ELF-1 (cell line): ENCODE data around the gene KIAA1614.

Experiments used
- DNase-seq: peaks from one replicate; pipeline ENCODE4 v3.0.0-alpha.2; 2016; ENCODE audit warnings: low read depth, low spot score

The KIAA1614 gene, protein sequence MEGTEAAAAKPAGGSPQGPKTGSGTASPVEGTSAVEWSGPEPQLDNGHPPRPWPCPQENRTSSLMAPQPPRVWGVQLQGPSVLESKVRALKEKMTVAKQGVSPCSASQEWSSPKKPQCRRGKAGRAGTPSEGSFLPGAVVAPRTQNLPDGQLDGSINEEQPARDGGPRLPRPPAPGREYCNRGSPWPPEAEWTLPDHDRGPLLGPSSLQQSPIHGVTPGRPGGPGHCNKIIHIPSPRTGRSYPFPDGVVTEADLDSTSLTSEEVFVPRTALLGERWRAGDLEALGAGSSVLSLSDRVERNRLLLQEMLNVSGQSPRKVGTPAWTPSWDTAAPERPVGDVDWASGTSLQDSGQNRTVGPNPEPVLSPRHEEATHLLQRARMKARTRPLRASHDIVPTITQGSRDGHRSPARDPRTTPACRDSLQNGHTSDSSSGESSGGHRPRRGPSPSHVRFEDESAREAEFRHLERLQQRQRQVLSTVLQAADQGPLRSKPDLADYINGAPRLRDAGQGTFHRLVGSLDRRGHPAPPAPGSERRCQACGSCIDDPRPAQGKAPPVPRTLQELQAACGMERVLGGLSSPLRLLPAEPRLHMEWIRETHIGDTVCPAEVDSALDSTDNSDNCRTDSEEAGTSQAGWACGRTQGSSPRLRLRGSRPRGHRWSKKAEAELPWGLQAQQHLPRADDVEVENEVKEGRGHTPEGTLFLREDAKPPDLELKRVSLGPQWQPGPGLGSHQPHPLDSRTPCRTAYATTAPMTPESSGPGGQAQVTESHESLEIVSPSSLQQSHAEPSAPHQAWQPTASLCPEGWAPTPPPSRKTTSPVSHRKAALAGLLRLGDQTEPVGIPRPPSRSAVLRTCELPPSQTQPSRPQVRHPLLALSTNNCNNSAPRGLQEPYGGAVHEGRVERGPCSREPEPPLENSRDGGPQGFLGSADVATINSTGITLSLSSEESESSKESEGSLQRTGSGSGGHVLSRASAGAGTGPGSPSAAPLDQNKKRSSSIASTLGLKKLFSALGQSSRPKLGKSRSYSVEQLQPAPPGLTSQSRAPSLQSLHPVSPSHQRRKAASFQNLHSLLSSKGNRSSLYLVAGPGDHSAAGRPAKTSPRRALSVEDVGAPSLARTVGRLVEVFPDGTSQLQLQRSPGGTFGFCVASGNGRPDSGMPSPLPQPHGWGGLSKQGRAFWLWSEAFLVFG

DNA sequence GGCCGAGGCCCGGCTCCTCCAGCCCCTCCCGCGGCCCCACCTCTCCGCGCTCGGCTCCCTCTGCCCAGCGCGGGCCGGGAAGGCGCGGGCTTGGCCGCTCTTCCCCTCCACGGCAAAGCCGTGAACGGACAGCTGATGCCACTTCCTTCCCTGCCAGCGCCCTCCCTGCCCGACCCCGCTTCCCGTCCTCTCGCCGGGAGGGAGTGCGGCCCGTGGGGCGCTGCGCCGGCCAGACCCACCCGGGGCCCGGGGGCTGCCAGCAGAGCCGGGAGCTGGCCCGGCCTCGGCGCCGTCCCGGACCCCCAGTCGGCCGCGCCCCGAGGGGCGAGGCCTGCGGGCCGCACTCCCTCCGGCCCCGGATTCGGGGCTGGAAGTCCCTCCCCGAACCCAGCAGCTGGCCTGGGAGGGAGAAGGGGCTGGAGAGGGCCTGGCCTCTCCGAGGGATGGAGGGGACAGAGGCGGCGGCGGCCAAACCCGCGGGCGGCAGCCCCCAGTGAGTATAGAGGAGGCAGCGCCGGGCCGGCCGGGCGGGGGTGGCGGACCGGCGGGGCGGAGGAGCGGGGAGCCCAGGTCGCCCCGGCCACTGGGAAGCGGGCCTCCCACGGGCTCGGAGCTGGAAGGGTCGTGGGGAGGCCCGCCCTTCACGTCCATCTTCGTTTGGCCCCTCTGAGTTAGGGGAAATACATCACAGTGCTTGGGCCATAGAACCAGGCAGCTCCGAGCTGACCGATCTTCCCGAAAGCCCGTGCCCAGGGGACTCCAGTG is at the start of gene KIAA1614:
Gene KIAA1614, plus strand, starts transcription at position 97 of the 765 bp plus-strand sequence. Its CDS starts 347 bp downstream, at position 444.
- DNase-seq, result no peak

DNA sequence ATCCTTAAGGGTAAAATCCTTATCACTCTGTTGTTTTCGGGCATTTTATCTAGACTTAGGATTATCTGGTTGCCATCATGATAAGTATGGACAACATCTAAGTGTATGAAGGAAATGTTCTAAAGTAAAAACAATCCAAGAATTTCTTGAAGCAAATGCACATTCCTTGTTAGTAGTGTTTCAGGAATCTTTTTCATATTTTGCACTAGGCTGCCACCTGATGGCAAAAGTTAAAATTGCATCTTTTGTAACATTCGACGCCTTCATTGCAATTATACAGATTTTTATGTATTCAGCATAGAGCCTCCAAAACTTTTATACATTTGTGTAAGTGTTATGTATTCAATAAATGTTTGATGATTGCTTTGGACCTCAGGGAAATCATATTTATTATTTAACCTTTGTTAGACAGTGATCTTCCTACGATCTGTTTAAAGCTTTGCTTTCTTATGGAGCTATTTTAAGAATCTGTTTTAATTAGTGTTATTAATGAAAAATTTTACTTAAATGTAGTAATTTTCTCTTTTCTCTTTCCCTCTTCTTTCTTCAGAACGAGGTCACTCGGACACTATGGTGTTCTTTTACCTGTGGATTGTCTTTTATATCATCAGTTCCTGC is 49.4 kb upstream of the KIAA1614 start:
- DNase-seq, result peak; percentile 12

DNA sequence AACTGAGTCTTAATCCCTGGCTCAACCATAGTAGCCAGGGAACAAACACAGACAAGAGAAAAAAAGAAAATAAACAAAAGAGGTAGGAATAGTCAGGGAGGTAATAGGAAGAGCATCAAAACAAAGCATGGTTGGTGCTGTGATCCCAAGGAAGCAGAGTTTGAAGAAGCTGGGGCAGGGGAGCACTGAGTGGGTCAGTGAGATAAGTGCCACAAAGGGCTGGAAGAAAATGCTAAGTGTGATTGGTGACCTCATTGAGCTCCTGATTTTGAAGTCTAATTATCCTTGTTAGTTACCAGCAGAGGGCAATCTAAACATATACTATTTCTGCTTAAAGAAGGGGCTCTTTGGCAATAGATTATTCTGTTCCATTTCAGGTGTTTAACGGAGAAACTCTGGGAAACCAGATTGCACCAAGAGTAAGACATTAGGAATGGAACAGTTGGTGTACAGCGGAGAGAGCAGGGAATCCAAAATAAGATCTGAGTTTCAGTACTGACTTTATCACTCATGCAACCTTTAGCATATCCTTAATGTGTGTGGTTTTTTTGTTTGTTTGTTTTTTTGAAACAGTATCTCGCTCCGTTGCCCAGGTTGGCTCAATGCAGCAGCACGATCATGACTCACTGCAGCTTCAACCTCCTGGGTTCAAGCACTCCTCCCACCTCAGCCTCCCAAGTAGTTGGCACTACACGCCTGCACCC is 30.7 kb upstream of the KIAA1614 start:
- DNase-seq, result peak; percentile 33

DNA sequence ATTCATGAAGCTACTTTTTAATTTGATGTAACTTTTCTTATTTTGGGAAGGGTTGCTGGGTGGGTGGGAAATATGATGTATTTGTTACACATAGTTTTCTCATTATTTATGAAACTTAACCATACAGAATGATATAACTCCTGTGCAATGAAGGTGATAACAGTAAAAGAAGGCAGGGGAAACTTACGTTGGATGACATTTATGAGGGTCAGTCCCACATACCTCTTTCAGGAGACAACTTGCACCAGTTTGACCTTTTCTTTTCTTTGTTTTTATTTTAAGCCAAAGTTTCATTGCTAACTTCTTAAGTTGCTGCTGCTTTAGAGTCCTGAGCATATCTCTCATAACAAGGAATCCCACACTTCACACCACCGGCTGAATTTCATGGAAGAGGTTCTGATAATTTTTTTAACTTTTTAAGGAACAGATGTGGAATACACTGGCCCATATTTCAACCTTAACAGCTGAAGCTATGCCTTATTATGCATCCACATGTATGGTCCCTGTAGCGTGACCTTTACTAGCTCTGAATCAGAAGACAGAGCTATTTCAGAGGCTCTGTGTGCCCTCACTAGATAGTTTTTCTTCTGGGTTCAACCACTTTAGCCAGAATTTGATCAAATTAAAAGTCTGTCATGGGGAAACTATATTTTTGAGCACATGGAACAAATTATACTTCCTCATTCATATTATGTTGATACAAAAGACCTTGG is 28.0 kb upstream of the KIAA1614 start:
- no peak for DNase-seq

DNA sequence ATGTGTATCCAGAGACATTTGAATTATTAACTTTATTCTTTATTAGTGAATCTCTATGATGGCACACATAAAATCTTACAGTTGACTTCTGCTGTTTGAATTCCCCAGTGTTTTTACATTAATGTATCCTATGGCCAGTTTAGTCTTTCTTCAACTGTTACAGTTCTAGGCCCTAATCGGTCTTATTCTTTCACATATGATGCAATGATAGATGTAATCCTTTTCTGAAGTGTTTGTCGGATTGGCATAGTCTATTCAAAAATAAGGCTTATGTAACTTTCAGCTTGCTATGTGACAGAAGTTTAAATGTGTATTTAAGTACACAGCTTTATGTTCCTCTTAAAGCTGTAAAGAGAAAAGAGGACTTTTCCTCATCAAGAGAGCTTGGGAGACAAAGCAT is 26.4 kb upstream of the KIAA1614 start:
- no peak for DNase-seq

DNA sequence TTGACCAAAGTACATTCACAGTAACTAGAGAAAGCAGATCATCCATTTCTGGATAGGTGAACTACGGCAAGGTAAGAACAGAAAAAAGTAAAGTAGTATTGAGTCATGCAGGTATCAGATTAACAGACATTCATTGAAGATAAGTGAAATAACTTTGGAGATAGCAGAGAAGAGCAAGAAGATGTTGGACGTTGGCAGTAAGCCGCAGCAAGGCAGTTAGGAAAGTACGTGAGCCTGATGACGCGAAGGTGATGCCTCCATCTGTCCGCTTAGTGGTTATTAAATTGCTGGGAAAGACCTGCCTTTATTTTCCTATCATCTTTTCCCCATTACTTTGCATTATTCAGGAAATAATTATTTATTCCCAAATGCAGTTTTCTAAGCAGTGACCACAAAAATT is 24.9 kb upstream of the KIAA1614 start:
- no peak for DNase-seq

DNA sequence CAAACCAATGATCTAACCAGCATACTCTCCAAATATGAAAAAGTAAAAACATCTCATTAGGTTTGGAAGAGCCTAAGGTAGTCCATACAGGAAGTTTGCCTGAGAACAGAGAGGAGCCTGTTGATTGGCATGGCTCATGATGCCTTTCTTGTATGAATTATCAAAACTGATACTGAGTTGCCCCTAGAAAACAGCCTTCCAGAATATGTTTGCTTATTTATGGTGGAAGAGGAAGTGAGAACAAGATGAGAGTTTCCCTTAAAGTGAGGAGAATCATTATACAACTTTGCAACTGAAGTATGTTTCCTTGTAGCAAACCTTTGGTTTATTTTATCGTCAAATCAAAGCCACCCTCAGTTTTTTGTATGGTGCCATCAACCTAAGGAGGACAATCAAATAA is 23.8 kb upstream of the KIAA1614 start:
- DNase-seq, result no peak

DNA sequence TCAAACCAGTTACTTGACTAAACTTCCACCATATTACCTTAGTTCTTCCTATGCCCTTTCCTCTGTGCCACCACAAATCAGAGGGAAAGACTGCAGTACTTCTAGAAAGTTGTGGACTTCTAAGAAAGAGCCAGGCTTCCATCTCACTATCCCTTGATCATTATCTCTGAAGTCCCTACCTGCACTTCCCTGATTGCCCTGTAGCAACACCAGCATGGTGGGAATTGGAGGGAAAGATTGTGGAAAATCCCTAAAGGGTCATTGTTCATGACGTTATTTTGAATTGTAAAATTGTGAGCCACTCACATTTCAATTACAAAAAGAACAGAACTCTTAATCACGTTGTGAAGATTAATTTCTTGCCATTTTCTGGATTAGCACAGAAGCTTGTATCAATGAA is 23.4 kb upstream of the KIAA1614 start:
- DNase-seq, result no peak

DNA sequence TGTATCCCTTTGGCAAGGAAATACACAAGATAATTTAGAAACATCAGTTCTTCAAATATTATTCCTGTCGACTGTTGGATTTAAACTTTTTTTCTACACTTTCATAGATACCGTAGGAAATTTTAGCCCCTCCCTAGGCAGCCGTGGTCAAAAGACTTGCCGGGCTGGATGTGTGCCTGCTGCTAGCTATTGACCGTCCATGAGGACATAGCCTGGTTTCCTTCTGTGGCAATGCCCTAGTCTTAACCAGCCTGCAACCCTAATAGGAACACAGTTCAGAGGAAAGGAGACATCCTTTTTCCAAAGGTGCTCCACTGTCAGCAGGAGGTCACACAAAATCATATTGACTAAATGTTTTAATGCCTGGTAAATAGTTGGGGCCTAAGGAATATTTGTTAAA is 20.4 kb upstream of the KIAA1614 start:
- DNase-seq, result no peak

DNA sequence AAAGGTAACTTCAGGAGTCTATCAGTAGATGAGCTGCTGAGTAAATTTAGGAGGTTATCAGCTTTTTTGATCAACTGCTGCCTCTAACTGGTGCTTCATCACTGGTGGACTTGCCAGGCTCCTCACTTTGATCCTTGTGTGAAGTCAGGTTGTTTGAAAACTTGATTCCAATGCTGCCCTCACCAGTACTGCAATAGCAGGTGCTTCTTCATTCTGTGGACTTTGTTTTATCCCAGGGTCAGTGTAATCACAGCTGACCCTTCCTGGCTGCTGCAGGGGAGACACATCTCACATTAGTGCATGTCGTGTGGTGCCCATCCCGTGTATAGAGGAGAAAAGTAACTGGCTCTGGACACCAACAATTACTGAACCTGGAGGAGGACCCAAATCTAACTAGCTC is 20.0 kb upstream of the KIAA1614 start:
- no peak for DNase-seq

DNA sequence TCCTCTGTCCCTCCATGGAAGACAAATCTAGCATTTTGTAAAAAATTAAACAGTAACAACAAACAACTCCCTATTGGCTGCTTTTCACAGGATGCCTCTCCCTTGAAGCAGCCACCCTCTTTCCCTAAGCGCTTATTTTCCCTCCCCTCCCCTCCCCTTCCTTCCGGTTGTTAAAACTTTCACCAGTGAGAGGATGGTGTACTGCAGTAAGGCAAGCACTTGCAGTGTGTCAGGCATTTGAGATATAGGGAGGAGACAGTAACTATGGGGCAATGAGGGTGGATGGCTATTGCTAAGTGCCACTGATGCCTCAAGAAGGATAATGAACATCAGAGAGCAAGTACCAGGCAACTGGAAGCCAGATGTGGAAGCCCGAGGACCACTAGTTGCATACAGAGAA is 19.1 kb upstream of the KIAA1614 start:
- DNase-seq, result no peak

DNA sequence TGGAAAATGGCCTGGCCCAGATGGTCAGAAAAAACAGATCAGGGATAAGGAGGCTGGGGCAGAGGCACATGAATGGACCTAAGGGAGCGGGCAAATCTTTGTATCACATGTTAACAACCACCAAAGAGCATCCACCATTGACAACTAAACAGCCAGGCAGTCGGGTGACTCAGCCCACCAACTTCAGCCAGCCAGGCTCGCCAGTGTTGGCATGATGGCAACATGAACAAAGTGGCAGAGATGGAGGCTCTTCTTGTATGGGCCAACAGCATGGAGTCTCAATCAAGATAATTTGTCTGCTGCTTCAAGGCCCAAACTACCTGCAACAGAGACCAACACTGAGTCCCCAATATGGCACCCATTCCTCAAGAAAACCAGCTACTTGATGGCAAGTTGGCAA is 16.5 kb upstream of the KIAA1614 start:
- DNase-seq, result no peak

DNA sequence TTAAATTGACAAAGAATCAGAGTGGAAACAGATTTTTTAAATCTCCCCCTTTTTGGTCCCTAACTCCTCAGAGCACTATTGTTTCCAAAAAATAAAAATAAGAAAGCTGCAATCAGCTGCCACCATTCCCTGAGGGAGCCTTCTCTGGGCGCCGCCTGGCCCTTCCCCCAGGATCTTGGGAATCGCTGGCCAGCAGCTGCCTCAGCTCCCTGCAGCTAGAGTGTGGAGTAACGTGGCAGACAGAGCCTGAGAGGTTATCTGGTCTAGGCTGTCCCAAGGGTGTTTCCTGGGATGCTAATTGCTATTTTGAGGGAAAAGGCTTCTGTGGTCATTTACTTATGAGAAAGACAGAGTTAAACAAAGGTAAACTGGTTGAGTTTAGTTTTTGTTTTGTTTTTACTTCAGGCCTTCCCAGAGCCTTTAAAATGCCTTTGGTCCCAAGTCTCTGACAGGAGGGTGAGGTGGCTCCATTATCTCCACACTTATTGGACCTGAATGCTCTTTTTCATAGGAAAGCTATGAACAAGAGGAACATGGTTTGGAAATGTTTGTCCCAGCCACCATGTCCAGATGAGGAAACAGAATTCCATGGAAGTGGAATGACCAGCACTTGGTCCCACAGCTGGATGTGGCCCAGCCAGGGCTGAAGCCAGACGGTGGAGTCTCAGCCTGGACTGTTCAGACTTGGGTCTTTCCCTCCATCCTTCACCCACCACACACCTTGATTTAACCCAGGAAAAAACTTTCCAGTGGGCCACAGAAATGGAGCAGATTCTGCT is 14.1 kb upstream of the KIAA1614 start:
- DNase-seq, result peak; percentile 52

DNA sequence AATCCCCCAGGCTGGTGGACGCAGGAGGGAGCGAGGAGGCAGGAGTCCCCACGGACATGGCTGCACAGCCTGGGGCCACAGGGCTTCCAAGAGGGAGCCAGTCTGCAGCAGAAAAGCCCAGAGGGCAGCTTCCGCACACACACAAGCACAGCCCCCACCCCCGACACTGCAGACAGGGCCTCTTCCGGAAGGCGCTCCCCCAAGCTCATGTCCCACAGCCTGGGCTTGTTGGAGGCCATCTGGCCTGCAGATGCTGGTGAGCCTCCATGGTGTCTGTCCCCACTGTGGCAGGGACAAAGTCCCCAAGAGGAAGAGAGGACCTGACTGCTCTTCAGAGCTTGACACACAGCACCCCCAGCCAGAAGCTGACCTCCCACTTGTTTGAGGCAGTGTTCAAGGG is 13.4 kb upstream of the KIAA1614 start:
- DNase-seq, result peak; percentile 48

DNA sequence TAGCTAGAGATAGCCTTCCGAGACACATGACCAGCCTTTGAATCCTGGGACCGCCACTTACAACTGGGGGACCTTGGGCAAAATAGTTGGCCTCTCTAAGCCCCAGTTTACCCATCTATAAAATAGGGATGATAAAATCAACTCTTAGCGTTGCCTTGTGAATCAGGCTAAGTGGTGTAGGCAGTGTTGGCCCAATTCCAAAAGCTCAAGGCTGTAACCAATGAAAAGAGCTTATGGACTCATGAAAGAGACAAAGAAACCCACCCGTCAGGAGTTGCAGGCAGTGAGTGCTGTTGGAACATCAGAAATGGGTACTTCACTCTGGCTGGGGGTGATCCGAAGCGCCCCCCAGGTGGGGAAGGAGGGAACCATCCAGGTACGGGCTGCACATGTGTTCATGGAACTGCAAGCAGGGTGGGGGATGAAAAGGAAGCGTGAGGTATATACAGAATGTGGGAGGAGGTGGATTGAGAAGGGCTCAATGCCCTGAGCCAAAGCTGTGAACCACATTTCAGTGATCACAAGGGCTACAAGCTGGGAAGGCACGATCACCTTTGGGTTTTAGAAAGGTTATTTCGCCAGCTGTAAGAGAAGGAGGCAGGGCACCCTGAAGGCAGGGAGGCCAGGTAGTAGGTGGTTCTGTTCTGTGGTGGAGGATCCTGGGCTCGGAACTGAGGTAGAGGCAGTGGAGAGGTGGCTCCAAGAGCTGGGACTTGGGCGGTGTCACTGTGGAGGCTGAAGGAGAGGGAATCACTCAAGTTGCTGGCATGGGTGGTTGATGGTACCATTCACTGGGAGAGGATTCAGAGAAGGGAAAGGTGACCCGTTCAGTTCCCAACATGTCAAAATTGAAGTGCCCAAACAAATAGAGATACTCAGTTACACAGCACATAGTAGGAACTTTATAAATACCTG is 11.4 kb upstream of the KIAA1614 start:
- DNase-seq, result no peak

DNA sequence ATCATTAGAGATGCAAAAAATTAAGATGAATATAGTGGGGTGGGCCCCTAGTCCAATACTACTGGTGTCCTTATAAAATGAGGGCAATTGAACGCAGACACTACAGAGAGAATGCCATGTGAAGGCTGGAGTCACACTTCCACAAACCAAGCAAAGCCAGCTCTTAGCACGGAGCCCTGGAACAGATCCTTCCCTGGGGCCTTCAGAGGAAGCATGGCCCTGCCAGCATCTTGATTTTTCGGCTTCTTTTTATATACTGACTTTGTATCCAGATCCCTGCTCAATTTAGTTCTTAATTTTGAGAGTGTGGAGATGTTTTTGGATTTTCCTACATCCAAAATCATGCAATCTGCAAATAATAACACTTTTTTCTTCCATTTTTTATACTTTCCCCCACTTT is 10.2 kb upstream of the KIAA1614 start:
- DNase-seq, result no peak

DNA sequence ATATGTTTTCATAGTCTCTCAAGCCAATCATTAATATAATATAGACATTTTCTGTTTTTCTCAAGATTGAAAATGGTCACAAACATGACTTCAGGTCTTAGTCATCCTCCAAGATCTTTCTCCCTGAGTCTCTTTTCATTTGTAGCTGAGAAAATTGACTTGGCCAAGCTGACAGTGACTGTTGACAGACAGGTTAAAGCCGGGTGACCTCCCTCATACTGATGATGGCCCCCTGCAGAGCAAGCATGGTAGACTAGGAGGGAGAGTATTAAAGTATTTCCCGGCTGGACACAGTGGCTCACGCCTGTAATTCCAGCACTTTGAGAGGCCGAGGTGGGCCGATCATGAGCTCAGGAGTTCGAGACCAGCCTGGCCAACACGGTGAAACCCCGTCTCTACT is 6.8 kb upstream of the KIAA1614 start:
- no peak for DNase-seq

DNA sequence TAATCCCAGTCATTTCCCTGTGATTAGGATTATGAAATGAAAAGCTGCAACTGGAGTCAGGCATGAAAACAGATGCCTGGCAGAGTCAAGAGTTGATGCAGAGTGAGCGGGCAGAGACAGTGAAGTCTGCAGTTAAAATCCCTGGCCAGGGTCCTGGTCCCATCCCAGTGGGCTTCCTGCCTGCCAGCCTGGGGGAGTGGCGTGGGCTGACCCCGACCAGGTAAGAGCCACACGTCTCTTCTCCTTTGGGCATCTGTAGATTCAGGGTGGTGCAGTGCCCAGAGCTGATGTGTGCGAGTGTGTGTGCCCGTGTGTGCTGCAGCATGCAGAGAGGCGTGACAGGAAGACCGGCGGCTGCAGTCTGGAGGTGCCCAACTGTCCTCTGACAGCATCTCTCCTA is 6.2 kb upstream of the KIAA1614 start:
- DNase-seq, result no peak
